ENCODE results near the gene ISOC2.

GRCh38 chr19:55440411-55441105, 20.9 kb downstream of the ISOC2 start:
- TF ChIP-seq POLR2AphosphoS5 (IDR thresholded peaks at IDR 0.05; ENCODE audit: borderline replicate concordance, low read depth, low read length) (no peak), EZH2 (IDR thresholded peaks at IDR 0.05) (no peak), FOXP2 (optimal IDR thresholded peaks at IDR 0.05; ENCODE audit: control extremely low read depth, extremely low read length, insufficient read depth) (no peak)

Data from SK-N-MC (cell line).